Ishikawa (cell line): ENCODE measurements around the gene PRR14L.

Source experiments
- CEBPB ChIP-seq: IDR thresholded peaks from 2 replicates; pipeline ENCODE4 v1.6.1; 2012
- CREB1 ChIP-seq: IDR thresholded peaks from 2 replicates; pipeline ENCODE4 v1.6.1; 2012; ENCODE audit warnings: low read depth
- EGR1 ChIP-seq: IDR thresholded peaks from 2 replicates; pipeline ENCODE4 v1.6.1; 2012
- EP300 ChIP-seq: IDR thresholded peaks from 2 replicates; pipeline ENCODE4 v1.6.1; 2012; ENCODE audit warnings: borderline replicate concordance
- TCF12 ChIP-seq: IDR thresholded peaks from 2 replicates; pipeline ENCODE4 v1.6.1; 2012; ENCODE audit warnings: low read depth
- USF1 ChIP-seq: IDR thresholded peaks from 2 replicates; pipeline ENCODE4 v1.6.1; 2012
- ZBTB7A ChIP-seq: IDR thresholded peaks from 2 replicates; pipeline ENCODE4 v1.6.1; 2012; ENCODE audit warnings: low read depth
- TF ChIP-seq, protein P1 (sequence below): IDR thresholded peaks from 2 replicates; pipeline ENCODE4 v1.6.1; 2012

- no peak for TF ChIP-seq TCF12
- no peak for TF ChIP-seq EGR1
- TF ChIP-seq ZBTB7A = no peak
- TF ChIP-seq, protein P1, sequence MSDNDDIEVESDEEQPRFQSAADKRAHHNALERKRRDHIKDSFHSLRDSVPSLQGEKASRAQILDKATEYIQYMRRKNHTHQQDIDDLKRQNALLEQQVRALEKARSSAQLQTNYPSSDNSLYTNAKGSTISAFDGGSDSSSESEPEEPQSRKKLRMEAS = no peak
- no peak for TF ChIP-seq USF1
- TF ChIP-seq EP300 = no peak
- no peak for TF ChIP-seq CEBPB
- no peak for TF ChIP-seq CREB1
These were observed 42.4 kb downstream of the PRR14L start for GRCh38 chr22:31707519-31707918.
